WTC11 (cell line): ENCODE data around the gene B4GALNT2. TPM values are rescaled to one million over a fixed set of nuclear protein-coding genes. Genes with fewer than 3 reads are reported as not detected.

Source experiments
- ATAC-seq: fragments of 200-7000 bp; cut with Tn5 transposase; 2 replicates; pipeline ENCODE4 v1.10.0; 2021; ENCODE audit warnings: mild to moderate bottlenecking, moderate library complexity
- CTCF ChIA-PET: fragments of 300-600 bp; sonication (Branson Sonifier 250); formaldehyde crosslinking; loops from one replicate; lab custom pipeline; 2021; ENCODE audit warnings: antibody characterized with exemption; lab: Charles Lee
- POLR2A ChIA-PET: fragments of 350-600 bp; sonication (Branson Sonifier 250); formaldehyde crosslinking; loops from one replicate; lab custom pipeline; 2021; ENCODE audit warnings: antibody characterized with exemption; lab: Charles Lee
- DNase-seq: peaks from one replicate; pipeline ENCODE4 v3.0.0; 2021; ENCODE audit warnings: low spot score
- H3K27ac Mint-ChIP-seq: 2 replicates; pipeline ENCODE4 v1.8.0; 2021; ENCODE audit warnings: mixed read lengths
- H3K27me3 Mint-ChIP-seq: 2 replicates; pipeline ENCODE4 v1.8.0; 2021; ENCODE audit warnings: low read depth, mild to moderate bottlenecking, moderate library complexity, mixed read lengths
- H3K36me3 Mint-ChIP-seq: 2 replicates; pipeline ENCODE4 v1.8.0; 2021; ENCODE audit warnings: mixed read lengths
- H3K4me1 Mint-ChIP-seq: 2 replicates; pipeline ENCODE4 v1.8.0; 2022; ENCODE audit warnings: mixed read lengths
- H3K4me3 Mint-ChIP-seq: 2 replicates; pipeline ENCODE4 v1.8.0; 2021; ENCODE audit warnings: mild to moderate bottlenecking, moderate library complexity, mixed read lengths
- H3K9me3 Mint-ChIP-seq: 2 replicates; pipeline ENCODE4 v1.8.0; 2021; ENCODE audit warnings: mixed read lengths
- ATF1 ChIP-seq: sonication (generic); formaldehyde crosslinking; IDR thresholded peaks from 2 replicates; pipeline ENCODE4 v1.8.1; 2023; ENCODE audit warnings: mild to moderate bottlenecking, moderate library complexity, missing genetic modification reagents
- CREB1 ChIP-seq: sonication (generic); formaldehyde crosslinking; IDR thresholded peaks from 2 replicates; pipeline ENCODE4 v1.8.0; 2023; ENCODE audit warnings: mild to moderate bottlenecking, missing genetic modification reagents
- ELF4 ChIP-seq: sonication (generic); formaldehyde crosslinking; IDR thresholded peaks from 2 replicates; pipeline ENCODE4 v1.8.1; 2022; ENCODE audit warnings: low read depth, mild to moderate bottlenecking, moderate library complexity, missing genetic modification reagents
- FOXP1 ChIP-seq: sonication (generic); formaldehyde crosslinking; IDR thresholded peaks from 2 replicates; pipeline ENCODE4 v1.8.0; 2022; ENCODE audit warnings: missing genetic modification reagents, mild to moderate bottlenecking, moderate library complexity, borderline replicate concordance
- IRF2 ChIP-seq: sonication (generic); formaldehyde crosslinking; IDR thresholded peaks from 2 replicates; pipeline ENCODE4 v1.8.0; 2022; ENCODE audit warnings: low read depth, missing genetic modification reagents, borderline replicate concordance
- NFE2L1 ChIP-seq: sonication (generic); formaldehyde crosslinking; IDR thresholded peaks from 2 replicates; pipeline ENCODE4 v1.8.1; 2023; ENCODE audit warnings: missing genetic modification reagents
- NR1H2 ChIP-seq: sonication (generic); formaldehyde crosslinking; IDR thresholded peaks from 2 replicates; pipeline ENCODE4 v1.9.0; 2021; ENCODE audit warnings: mild to moderate bottlenecking, moderate library complexity, missing genetic modification reagents
- RORB ChIP-seq: fragments of 250-450 bp; sonication (Bioruptor Pico); IDR thresholded peaks from 2 replicates; pipeline ENCODE4 v1.9.0; 2021; ENCODE audit warnings: mild to moderate bottlenecking
- SMAD3 ChIP-seq: sonication (generic); formaldehyde crosslinking; IDR thresholded peaks from 2 replicates; pipeline ENCODE4 v1.8.0; 2022; ENCODE audit warnings: missing genetic modification reagents, mild to moderate bottlenecking, borderline replicate concordance
- SOX15 ChIP-seq: fragments of 250-450 bp; sonication (Bioruptor Pico); IDR thresholded peaks from 2 replicates; pipeline ENCODE4 v1.9.0; 2021; ENCODE audit warnings: mild to moderate bottlenecking
- TCF7 ChIP-seq: sonication (generic); formaldehyde crosslinking; IDR thresholded peaks from 2 replicates; pipeline ENCODE4 v1.8.0; 2022; ENCODE audit warnings: mild to moderate bottlenecking, low read depth, missing genetic modification reagents, moderate library complexity
- TEAD1 ChIP-seq: sonication (generic); formaldehyde crosslinking; IDR thresholded peaks from 2 replicates; pipeline ENCODE4 v1.8.0; 2022; ENCODE audit warnings: mild to moderate bottlenecking, missing genetic modification reagents
- ZBTB21 ChIP-seq: sonication (generic); formaldehyde crosslinking; IDR thresholded peaks from 2 replicates; pipeline ENCODE4 v1.8.1; 2023; ENCODE audit warnings: mild to moderate bottlenecking, missing genetic modification reagents, borderline replicate concordance
- ZNF121 ChIP-seq: sonication (generic); formaldehyde crosslinking; IDR thresholded peaks from 2 replicates; pipeline ENCODE4 v1.8.0; 2023; ENCODE audit warnings: missing genetic modification reagents
- ZNF219 ChIP-seq: sonication (generic); formaldehyde crosslinking; IDR thresholded peaks from 2 replicates; pipeline ENCODE4 v1.8.0; 2023; ENCODE audit warnings: missing genetic modification reagents, mild to moderate bottlenecking, borderline replicate concordance
- ZNF263 ChIP-seq: sonication (generic); formaldehyde crosslinking; IDR thresholded peaks from 2 replicates; pipeline ENCODE4 v1.8.1; 2022; ENCODE audit warnings: low read depth, mild to moderate bottlenecking, moderate library complexity, missing genetic modification reagents
- ZNF671 ChIP-seq: fragments of 250-450 bp; sonication (Bioruptor Pico); IDR thresholded peaks from 2 replicates; pipeline ENCODE4 v1.8.0; 2021; ENCODE audit warnings: mild to moderate bottlenecking
- total RNA-seq: library from RNA; stranded (reverse); gene quantifications from 3 replicates; pipeline ENCODE4 v1.2.3, GENCODE V29; 2021
- TF ChIP-seq, protein P1 (sequence below): sonication (generic); formaldehyde crosslinking; IDR thresholded peaks from 2 replicates; pipeline ENCODE4 v1.8.0; 2023; ENCODE audit warnings: missing genetic modification reagents
- TF ChIP-seq, protein P2 (sequence below): sonication (generic); formaldehyde crosslinking; IDR thresholded peaks from 2 replicates; pipeline ENCODE4 v1.8.1; 2022; ENCODE audit warnings: low read depth, missing genetic modification reagents, borderline replicate concordance
- TF ChIP-seq, protein P3 (sequence below): sonication (generic); formaldehyde crosslinking; IDR thresholded peaks from 2 replicates; pipeline ENCODE4 v1.8.0; 2022; ENCODE audit warnings: mild to moderate bottlenecking, missing genetic modification reagents
- TF ChIP-seq, protein P4 (sequence below): sonication (generic); formaldehyde crosslinking; IDR thresholded peaks from 2 replicates; pipeline ENCODE4 v1.8.0; 2023; ENCODE audit warnings: mild to moderate bottlenecking, missing genetic modification reagents
- TF ChIP-seq, protein P5 (sequence below): sonication (generic); formaldehyde crosslinking; IDR thresholded peaks from 2 replicates; pipeline ENCODE4 v1.8.0; 2022; ENCODE audit warnings: missing genetic modification reagents
- TF ChIP-seq, protein P6 (sequence below): sonication (generic); formaldehyde crosslinking; IDR thresholded peaks from 2 replicates; pipeline ENCODE4 v1.8.0; 2022; ENCODE audit warnings: mild to moderate bottlenecking, missing genetic modification reagents
- TF ChIP-seq, protein P7 (sequence below): sonication (generic); formaldehyde crosslinking; IDR thresholded peaks from 2 replicates; pipeline ENCODE4 v1.8.1; 2022; ENCODE audit warnings: low read depth, mild to moderate bottlenecking, moderate library complexity, missing genetic modification reagents, borderline replicate concordance

The B4GALNT2 gene
- total RNA-seq, 1 experiment from 2014 or later = 0.04 TPM

DNA sequence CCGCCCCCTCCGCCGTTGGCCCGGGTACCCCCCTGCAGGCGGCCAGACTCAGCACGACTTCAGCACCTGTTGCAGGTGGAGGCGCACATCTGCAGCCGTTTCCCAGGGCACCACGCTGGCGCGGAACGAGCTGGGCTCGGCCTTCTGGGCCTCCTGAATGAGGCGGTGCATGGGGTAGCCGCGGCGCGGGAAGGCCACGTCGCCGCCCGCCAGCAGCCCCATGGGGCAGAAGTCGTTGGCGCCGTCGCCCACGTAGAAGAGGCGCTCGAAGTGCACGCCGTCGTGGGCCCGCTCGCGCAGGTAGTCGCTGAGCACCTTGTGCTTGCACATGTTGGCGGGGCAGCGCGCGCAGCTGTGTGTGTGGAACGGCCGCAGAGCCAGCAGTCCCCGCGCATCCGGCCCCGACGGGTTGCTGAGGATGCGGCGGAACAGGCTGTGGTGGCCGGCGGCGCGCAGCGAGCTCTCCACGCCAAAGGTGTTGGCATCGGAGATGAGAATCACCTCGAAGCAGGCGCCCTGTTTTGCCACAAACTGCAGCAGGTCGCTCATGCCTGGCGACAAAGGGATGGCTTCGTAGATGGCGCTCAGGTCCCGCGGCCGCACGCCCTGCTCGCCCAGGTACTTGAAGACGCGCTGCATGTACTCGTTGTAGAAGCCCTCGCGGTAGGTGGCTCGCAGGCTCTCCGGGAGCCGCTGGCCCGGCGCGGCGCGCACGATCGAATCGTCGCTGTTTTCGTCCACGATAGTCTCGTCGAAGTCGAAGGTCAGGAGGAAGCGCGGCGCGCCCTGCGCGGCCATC is 91.8 kb downstream of the B4GALNT2 start:
- Mint-ChIP-seq H3K36me3 (no peaks in the 10 kb centered on the region), H3K27me3 (peaks cover 80% of the 10 kb centered on the region), H3K27ac (no peak overlapping the region), H3K9me3 (no peaks in the 10 kb centered on the region), H3K4me3 (peak overlapping the region; percentile 76), H3K4me1 (peaks cover 25% of the 10 kb centered on the region)
- ChIA-PET POLR2A (no interaction called here), CTCF (interaction anchor here (0.6 to 3.2 kb wide), 24 partner anchors 8 to 267 kb away, joined by 3 to 13 read pairs (median 3); partner anchors contain the start of gene ABI3)
- ATAC-seq (peak; percentile 9), DNase-seq (peak; percentile 68)
- no peak for TF ChIP-seq SOX15 (CRISPR knock-in tag)
- no peak for TF ChIP-seq ZNF219 (CRISPR knock-in tag)
- 0 out of 2 replicates have a peak, but pooled peaks have one; percentile 12 for TF ChIP-seq ELF4 (CRISPR knock-in tag)
- no peak for TF ChIP-seq ZNF263 (CRISPR knock-in tag)
- TF ChIP-seq SMAD3 (CRISPR knock-in tag) = no peak
- TF ChIP-seq, protein P1, sequence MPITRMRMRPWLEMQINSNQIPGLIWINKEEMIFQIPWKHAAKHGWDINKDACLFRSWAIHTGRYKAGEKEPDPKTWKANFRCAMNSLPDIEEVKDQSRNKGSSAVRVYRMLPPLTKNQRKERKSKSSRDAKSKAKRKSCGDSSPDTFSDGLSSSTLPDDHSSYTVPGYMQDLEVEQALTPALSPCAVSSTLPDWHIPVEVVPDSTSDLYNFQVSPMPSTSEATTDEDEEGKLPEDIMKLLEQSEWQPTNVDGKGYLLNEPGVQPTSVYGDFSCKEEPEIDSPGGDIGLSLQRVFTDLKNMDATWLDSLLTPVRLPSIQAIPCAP (CRISPR knock-in tag) = peak; percentile 42; the same call in 1 of the 2 replicates
- peak; percentile 27; the same call in 1 of the 2 replicates for TF ChIP-seq CREB1 (CRISPR knock-in tag)
- no peak for TF ChIP-seq ZNF671
- no peak; the same call in 1 of the 2 replicates for TF ChIP-seq TCF7 (CRISPR knock-in tag)
- TF ChIP-seq ZNF121 (CRISPR knock-in tag) = no peak
- TF ChIP-seq, protein P2, sequence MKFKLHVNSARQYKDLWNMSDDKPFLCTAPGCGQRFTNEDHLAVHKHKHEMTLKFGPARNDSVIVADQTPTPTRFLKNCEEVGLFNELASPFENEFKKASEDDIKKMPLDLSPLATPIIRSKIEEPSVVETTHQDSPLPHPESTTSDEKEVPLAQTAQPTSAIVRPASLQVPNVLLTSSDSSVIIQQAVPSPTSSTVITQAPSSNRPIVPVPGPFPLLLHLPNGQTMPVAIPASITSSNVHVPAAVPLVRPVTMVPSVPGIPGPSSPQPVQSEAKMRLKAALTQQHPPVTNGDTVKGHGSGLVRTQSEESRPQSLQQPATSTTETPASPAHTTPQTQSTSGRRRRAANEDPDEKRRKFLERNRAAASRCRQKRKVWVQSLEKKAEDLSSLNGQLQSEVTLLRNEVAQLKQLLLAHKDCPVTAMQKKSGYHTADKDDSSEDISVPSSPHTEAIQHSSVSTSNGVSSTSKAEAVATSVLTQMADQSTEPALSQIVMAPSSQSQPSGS = no peak
- TF ChIP-seq, protein P3, sequence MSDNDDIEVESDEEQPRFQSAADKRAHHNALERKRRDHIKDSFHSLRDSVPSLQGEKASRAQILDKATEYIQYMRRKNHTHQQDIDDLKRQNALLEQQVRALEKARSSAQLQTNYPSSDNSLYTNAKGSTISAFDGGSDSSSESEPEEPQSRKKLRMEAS (CRISPR knock-in tag) = peak; percentile 90
- TF ChIP-seq RORB (CRISPR knock-in tag) = no peak
- TF ChIP-seq ZBTB21 (CRISPR knock-in tag) = 0 out of 2 replicates have a peak, but pooled peaks have one; percentile 21
- TF ChIP-seq, protein P4, sequence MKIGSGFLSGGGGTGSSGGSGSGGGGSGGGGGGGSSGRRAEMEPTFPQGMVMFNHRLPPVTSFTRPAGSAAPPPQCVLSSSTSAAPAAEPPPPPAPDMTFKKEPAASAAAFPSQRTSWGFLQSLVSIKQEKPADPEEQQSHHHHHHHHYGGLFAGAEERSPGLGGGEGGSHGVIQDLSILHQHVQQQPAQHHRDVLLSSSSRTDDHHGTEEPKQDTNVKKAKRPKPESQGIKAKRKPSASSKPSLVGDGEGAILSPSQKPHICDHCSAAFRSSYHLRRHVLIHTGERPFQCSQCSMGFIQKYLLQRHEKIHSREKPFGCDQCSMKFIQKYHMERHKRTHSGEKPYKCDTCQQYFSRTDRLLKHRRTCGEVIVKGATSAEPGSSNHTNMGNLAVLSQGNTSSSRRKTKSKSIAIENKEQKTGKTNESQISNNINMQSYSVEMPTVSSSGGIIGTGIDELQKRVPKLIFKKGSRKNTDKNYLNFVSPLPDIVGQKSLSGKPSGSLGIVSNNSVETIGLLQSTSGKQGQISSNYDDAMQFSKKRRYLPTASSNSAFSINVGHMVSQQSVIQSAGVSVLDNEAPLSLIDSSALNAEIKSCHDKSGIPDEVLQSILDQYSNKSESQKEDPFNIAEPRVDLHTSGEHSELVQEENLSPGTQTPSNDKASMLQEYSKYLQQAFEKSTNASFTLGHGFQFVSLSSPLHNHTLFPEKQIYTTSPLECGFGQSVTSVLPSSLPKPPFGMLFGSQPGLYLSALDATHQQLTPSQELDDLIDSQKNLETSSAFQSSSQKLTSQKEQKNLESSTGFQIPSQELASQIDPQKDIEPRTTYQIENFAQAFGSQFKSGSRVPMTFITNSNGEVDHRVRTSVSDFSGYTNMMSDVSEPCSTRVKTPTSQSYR (CRISPR knock-in tag) = peak; percentile 68; the same call in 1 of the 2 replicates
- TF ChIP-seq, protein P5, sequence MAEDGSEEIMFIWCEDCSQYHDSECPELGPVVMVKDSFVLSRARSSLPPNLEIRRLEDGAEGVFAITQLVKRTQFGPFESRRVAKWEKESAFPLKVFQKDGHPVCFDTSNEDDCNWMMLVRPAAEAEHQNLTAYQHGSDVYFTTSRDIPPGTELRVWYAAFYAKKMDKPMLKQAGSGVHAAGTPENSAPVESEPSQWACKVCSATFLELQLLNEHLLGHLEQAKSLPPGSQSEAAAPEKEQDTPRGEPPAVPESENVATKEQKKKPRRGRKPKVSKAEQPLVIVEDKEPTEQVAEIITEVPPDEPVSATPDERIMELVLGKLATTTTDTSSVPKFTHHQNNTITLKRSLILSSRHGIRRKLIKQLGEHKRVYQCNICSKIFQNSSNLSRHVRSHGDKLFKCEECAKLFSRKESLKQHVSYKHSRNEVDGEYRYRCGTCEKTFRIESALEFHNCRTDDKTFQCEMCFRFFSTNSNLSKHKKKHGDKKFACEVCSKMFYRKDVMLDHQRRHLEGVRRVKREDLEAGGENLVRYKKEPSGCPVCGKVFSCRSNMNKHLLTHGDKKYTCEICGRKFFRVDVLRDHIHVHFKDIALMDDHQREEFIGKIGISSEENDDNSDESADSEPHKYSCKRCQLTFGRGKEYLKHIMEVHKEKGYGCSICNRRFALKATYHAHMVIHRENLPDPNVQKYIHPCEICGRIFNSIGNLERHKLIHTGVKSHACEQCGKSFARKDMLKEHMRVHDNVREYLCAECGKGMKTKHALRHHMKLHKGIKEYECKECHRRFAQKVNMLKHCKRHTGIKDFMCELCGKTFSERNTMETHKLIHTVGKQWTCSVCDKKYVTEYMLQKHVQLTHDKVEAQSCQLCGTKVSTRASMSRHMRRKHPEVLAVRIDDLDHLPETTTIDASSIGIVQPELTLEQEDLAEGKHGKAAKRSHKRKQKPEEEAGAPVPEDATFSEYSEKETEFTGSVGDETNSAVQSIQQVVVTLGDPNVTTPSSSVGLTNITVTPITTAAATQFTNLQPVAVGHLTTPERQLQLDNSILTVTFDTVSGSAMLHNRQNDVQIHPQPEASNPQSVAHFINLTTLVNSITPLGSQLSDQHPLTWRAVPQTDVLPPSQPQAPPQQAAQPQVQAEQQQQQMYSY = no peak; the same call in 1 of the 2 replicates
- 0 out of 2 replicates have a peak, but pooled peaks have one; percentile 54 for TF ChIP-seq ATF1 (CRISPR knock-in tag)
- TF ChIP-seq NR1H2 (CRISPR knock-in tag) = no peak
- TF ChIP-seq, protein P6, sequence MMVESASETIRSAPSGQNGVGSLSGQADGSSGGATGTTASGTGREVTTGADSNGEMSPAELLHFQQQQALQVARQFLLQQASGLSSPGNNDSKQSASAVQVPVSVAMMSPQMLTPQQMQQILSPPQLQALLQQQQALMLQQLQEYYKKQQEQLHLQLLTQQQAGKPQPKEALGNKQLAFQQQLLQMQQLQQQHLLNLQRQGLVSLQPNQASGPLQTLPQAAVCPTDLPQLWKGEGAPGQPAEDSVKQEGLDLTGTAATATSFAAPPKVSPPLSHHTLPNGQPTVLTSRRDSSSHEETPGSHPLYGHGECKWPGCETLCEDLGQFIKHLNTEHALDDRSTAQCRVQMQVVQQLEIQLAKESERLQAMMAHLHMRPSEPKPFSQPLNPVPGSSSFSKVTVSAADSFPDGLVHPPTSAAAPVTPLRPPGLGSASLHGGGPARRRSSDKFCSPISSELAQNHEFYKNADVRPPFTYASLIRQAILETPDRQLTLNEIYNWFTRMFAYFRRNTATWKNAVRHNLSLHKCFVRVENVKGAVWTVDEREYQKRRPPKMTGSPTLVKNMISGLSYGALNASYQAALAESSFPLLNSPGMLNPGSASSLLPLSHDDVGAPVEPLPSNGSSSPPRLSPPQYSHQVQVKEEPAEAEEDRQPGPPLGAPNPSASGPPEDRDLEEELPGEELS = peak; percentile 78; the same call in 1 of the 2 replicates
- TF ChIP-seq FOXP1 (CRISPR knock-in tag) = peak; percentile 66; the same call in 1 of the 2 replicates
- TF ChIP-seq, protein P7, sequence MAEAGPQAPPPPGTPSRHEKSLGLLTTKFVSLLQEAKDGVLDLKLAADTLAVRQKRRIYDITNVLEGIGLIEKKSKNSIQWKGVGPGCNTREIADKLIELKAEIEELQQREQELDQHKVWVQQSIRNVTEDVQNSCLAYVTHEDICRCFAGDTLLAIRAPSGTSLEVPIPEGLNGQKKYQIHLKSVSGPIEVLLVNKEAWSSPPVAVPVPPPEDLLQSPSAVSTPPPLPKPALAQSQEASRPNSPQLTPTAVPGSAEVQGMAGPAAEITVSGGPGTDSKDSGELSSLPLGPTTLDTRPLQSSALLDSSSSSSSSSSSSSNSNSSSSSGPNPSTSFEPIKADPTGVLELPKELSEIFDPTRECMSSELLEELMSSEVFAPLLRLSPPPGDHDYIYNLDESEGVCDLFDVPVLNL (CRISPR knock-in tag) = peak; percentile 23
- TF ChIP-seq NFE2L1 (CRISPR knock-in tag) = no peak
- TF ChIP-seq IRF2 (CRISPR knock-in tag) = no peak
- no peak; the same call in 1 of the 2 replicates for TF ChIP-seq TEAD1 (CRISPR knock-in tag)
